Suppressor macrophage treated with lipopolysaccharide for 4 hours (primary cell): Measurements from ENCODE around the gene CDC20B.

Experiments
- DNase-seq: peaks from one replicate; pipeline ENCODE4 v3.0.0-alpha.2; 2020

CDC20B gene, protein sequence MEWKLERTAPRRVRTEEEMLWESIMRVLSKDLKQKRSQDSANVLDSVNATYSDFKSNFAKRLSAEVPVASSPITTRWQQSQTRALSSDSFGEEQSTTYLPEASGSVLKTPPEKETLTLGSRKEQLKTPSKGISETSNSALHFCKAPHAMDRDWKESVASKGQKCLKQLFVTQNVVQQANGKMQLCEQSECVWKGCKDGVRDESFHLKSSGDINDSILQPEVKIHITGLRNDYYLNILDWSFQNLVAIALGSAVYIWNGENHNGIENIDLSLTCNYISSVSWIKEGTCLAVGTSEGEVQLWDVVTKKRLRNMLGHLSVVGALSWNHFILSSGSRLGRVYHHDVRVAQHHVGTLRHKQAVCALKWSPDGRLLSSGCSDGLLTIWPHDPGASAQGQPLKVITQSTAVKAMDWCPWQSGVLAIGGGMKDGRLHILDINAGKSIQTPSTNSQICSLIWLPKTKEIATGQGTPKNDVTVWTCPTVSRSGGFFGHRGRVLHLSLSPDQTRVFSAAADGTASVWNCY

GRCh38 chr5:55172937-55173686 lies at the start of gene CDC20B:
CDC20B (minus strand) TSS chr5:55173177; CDS start chr5:55173000, 177 bp downstream.
- DNase-seq: peak; percentile 89

DNA sequence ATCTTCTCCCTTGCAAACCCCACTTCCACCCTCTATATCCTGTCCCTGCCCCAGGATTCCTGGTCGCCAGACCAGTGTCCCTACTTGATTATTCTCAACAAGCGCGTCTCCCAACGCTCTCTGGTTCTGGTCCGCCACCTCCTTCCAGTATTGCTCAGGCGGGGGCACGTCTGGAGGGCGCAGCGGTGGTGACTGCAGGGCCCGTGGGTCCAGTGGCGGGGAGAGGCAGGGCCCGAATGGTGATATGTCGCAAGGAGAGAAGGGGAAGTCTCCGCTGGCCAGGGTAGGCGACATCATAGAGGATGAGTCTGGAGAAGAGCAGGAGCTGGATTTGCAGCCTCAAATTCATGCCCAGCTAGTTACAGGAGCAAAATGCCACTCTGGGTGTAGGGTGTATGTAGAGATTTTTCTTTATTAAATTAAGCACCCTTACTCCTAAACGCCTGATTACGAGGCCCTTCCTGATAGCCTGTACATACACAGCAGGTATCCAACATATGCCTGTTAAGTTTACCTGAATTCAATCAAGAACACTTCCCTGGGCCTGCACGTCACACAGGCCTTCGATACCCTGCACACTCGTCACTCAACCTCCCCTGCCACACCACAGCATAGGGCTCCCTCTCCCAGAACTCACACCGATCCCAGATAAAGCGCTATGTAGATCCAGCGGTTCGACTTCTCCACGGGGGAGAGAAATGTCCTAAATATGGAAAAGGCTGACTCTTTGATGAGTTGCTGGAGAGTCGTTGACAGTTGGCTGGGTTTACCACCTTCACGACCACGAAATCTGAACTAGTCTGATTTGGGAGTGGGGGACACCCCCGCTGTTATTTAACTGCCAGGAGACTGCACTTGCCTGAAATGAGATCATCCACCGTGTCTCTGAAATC lies 49.4 kb upstream of the CDC20B start:
- DNase-seq: peak; percentile 43

DNA sequence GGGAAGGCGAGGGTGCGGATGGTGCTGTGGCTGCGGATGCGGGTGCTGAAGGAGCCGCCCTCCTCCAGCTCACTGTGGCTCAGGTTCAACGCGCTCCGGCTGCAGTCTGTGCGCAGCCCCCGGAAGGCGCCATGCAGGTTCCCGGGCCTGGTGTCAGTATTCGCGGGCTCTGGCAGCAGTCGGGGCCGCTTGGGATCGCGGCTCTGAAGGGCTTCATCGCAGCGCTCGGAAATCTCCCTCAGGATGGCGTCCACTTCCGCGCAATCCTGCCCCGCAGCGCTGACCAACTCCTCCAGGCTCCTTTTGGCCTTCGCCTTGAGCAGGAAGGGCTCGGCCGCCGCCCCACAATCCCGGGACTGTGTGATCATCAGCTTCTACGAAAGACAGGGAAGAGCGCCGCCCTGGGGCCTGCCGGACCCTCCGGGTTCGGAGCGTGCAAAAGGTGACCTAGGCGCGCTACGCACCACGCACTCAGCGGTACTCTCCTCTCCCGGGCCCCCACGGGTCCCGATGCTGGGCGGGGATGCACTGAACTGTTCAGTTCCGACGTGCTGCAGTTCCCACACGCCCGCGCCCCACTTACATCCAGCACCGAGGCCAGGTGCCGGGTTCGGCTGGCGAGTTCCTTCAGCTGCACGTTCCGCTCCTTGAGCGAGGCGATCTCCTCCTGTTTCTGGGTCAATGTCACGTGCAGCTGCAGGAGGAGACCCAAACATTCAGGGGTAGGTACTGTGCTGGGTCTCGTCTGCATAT lies 47.6 kb upstream of the CDC20B start:
- peak; percentile 11 for DNase-seq

- DNase-seq: no peak
Measured at GRCh38 chr5:55219770-55220169, 46.8 kb upstream of the CDC20B start.

DNA sequence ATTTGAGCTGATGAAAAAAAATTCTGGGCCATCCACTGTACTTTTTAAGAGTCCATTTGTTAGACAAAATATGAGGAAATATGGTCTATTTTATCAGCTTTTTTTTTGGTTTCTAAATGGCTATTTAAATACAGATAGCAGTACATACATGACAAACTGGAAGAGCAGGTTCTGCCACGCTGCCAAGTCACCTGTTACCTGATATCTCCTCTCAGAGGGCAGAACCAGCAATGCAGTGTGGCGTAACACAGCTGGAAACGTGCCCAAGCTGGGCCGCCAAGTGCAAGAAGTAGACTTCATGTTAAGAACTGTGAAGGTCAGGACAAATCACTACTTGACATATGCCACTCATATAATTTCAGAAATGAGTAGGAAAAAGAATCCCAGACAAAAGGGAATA lies 46.0 kb upstream of the CDC20B start:
- DNase-seq: no peak

- no peak for DNase-seq
Measured at GRCh38 chr5:55211184-55211874, 38.4 kb upstream of the CDC20B start.

DNA sequence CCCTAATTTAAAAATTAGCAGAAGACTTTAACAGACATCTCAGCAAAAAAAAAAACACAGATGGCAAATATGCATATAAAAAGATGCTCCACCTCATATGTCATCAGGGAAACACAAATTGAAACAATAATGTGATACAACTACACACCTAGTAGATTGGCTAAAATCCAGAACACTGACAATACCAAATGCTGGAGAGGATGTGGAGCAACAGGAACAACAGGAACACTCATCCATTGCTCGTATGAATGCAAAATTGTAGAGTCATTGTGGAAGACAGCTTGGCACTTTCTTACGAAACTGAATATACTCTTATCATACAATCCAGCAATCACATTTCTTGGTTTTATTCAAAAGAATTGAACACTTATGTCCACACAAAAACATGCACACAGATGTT lies 32.0 kb upstream of the CDC20B start:
- DNase-seq: no peak

- DNase-seq: no peak
Measured at GRCh38 chr5:55191165-55191564, 18.2 kb upstream of the CDC20B start.

GRCh38 chr5:55188656-55189540 lies 15.9 kb upstream of the CDC20B start:
- no peak for DNase-seq

DNA sequence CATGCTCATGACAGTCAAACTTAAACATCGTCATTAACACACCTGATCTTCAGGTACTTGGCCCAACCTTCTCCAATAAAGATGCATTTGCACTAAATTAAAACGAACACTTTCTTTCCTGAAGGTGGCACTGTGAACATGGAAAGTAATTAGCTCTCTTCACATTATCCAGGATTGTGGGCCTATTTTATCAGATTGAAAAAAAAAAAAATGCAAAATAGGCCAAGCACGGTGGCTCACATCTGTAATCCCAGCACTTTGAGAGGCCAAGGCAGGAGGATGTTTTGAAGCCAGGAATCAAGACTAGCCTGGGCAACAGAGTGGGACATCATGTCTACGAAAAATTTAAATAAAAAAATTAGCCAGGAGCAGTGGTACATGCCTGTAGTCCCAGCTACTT lies 14.4 kb upstream of the CDC20B start:
- DNase-seq: no peak

- no peak for DNase-seq
Measured at GRCh38 chr5:55180016-55180415, 7.0 kb upstream of the CDC20B start.

GRCh38 chr5:55177078-55177477 lies 4.1 kb upstream of the CDC20B start:
- no peak for DNase-seq

- DNase-seq: peak; percentile 45
Measured at GRCh38 chr5:55176176-55176818, 3.3 kb upstream of the CDC20B start.

DNA sequence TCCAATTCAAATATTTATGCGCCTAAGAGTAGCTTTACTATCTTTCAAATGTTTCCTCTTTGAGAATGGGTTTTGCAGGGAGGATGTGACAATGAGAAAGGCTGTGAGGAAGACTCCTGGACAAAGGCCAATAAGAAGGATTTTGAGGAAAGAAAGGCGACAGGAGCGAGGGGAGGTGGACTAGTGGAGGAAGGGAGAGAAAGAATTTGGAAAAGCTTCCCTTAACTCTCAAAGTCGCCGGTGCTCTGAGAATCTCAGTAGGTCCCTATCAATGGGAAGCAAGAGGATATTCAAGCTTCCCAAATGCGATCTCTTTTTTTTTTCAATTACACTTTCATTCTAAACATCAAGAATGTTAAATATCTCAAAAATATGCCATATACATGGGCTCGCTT lies 2.8 kb upstream of the CDC20B start:
- DNase-seq: no peak

DNA sequence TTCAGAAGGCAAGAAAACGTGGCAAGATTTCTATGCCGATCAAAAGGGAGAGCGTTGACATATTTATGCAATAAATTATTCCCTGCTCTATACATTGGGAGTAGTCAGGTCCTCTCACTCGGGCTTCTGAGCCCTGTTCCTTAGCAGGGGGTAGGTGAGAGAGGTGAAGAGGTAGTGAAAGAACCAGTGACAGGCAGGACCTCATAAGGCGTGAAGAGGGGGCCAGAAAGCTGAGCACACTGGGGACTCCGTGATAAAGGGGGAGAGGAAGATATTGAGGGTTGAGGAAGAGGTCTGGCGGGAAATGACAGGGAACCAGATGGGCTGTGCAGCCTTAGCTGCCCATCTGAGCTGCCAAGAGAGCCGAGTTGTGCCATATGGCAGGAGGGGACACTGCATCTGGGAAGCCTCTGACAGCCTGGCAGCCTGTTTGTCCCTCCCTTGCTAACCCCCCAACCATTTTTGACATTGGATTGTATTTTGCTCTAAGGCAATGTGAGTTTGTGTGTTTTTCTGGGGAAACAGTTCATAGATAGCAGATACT lies 782 bp upstream of the CDC20B start:
- no peak for DNase-seq

DNA sequence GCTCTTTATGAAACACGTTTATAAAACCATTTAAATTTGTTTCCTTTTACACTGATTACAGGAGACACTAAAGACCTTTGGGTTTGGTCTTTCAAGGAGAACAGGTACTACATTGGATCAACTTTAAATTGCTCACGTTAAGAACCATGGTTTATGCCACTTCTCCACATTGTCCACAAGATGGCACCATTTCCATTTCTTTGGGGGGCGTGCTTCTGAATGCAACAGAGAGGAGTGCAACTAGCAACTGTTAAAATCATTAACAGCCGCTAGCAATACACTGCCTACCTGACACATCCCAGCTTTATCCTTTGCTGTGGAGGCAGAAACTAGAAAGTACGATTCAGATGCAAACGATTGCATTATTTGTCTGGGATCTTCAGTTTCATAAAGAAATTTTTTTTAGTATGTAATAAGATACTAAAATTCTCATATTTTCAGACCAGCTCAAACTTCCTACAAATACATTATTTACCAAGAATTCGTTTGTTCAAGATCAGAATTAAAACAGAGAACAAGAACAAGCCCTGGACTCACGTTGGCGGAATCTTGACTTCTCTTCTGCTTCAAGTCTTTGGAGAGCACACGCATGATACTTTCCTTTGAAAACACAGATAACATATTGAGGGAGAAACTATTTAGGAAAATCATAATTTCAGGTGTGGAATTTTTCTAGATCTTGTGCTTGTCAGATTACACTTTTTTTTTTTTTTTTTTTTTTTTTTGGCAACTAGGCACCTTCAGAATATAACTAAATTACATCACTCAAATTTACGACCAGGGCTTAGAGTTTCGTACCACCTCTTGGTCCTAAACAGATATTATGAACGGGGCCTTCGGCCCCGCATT lies 702 bp downstream of the CDC20B start:
- peak; percentile 87 for DNase-seq

DNA sequence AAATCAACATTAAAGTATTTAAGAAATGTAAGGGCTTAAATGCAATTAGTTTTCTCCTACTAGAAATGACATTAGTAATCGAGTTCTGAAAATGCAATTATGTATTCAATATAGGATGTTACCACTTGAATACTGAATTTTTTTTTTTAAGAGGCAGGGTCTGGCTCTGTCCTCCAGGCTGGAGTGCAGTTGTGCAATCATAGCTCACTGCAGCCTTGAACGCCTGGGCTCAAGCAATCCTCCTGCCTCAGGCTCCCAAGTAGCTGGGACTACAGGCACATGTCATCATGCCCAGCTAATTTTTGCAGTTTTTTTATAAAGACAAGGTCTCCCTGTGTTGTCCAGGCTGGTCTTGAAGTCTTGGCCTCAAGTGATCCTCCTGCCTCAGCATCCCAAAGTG lies 1.5 kb downstream of the CDC20B start:
- no peak for DNase-seq

DNA sequence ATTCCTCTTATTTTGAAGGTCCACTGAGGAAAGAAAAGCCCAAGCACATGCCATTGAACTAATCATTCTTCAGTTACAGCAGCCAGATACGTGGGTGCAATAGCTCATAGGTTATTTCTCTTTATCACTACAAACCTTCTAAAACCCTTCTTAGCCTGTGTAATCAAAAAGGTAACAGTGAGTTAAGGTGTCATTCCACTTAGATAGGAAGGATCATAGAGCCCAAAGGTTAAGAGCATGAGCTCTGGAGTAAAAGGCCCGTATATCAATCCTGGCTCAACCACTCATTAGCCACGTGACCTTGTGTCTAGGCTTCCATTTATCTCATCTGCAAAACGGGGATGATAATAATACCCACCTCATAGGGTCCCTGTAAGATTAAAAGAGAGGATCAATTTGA lies 10.3 kb downstream of the CDC20B start:
- DNase-seq: no peak
